Cerebellar nuclear complex (tissue), 1 donor: ENCODE measurements around the gene TCEA2.
"Not testable (repeated sequence)": the region's sequence is repeated elsewhere in the genome, so short reads cannot be mapped to it uniquely, and the experiment has no call there.

Experiments used
- DNase-seq, 2 experiments: peaks; one replicate each; lab custom pipeline; 2025; lab: John Stamatoyannopoulos, UW

The TCEA2 gene

GRCh38 chr20:64077876-64078551 is 15.0 kb downstream of the TCEA2 start:
- DNase-seq: no peak

GRCh38 chr20:64078934-64079272 is 15.9 kb downstream of the TCEA2 start:
- DNase-seq: no peak

- DNase-seq: no peak
These were observed 16.4 kb downstream of the TCEA2 start, which contains the start of gene RGS19 for GRCh38 chr20:64079273-64080012. TSS of gene RGS19 (minus strand) at chr20:64079518. CDS start at chr20:64076886, 2,632 bp downstream.

- no peak for DNase-seq
These were observed 17.2 kb downstream of the TCEA2 start, which contains the start of gene OPRL1 for GRCh38 chr20:64080013-64080812. TSS of gene OPRL1 (plus strand) at chr20:64080082. CDS start at chr20:64092721, 12,639 bp downstream.

GRCh38 chr20:64080813-64081623 is 18.0 kb downstream of the TCEA2 start:
- no peak for DNase-seq

- DNase-seq: no peak
These were observed 18.6 kb downstream of the TCEA2 start for GRCh38 chr20:64081624-64081964.

GRCh38 chr20:64082126-64082731 is 19.2 kb downstream of the TCEA2 start:
- no peak for DNase-seq

- no peak for DNase-seq
These were observed 19.9 kb downstream of the TCEA2 start for GRCh38 chr20:64082820-64083377.

- DNase-seq: peak in 1 of 2 experiments; percentile 29
These were observed 20.4 kb downstream of the TCEA2 start for GRCh38 chr20:64083378-64083803.

GRCh38 chr20:64083804-64084684 is 21.0 kb downstream of the TCEA2 start, which contains the start of gene LKAAEAR1:
TSS of gene LKAAEAR1 (minus strand) at chr20:64084398. CDS start at chr20:64084219, 179 bp downstream.
- no peak for DNase-seq

- no peak for DNase-seq
These were observed 21.7 kb downstream of the TCEA2 start for GRCh38 chr20:64084685-64085152.

- no peak for DNase-seq
These were observed 23.8 kb downstream of the TCEA2 start for GRCh38 chr20:64086801-64087200.

- not testable (repeated sequence) for DNase-seq
These were observed 24.3 kb downstream of the TCEA2 start for GRCh38 chr20:64087226-64087825.

- not testable (repeated sequence) for DNase-seq
These were observed 25.6 kb downstream of the TCEA2 start for GRCh38 chr20:64088586-64088985.

GRCh38 chr20:64090165-64090564 is 27.2 kb downstream of the TCEA2 start:
- peak; percentile 65 to 87 for DNase-seq

- DNase-seq: no peak
These were observed 28.3 kb downstream of the TCEA2 start for GRCh38 chr20:64091340-64091739.

GRCh38 chr20:64091770-64092169 is 28.8 kb downstream of the TCEA2 start:
- no peak for DNase-seq

GRCh38 chr20:64092258-64093012 is 29.4 kb downstream of the TCEA2 start:
- DNase-seq: no peak
